RKO (cell line): ENCODE results near the gene INO80E.

Experiments
- DNase-seq: peaks from one replicate; pipeline ENCODE4 v3.0.0-alpha.2; 2016; ENCODE audit warnings: low spot score

Gene INO80E

GRCh38 chr16:29993191-29993902 lies 2.7 kb upstream of the INO80E start:
- no peak for DNase-seq

DNA sequence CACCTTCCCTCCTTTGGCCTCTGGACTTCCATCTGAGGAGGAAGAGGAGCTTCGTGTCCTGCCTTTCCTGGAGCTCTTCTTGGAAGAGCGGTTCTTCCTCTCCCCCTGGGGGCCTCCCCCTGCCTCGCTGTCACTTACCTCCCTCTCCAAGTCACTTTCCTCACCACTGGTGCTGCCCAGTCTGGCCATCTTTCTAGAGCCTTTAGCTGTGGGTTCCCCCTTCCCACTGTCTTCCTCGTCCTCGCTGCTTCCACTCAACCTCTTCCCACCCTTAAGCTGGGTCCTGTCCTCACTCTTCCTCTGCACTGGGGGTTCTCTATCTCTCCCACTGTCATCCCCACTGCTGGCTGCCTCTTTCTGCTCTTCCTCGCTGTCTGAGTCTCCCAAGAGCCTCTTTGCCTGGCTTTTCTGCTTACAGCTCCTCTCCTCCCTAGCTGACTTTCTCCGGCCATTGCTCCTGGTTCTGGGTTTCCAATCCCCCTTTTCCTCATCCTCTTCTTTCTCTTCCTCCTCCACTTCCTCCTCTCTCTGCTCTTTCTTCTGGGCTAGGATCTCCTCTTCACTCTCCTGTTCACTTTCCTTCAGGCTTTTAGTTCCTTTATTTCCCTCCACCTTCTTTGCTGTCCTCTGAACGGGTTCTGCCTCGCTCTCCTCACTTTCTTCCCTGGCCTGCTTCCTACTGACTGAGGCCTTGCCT lies 2.0 kb upstream of the INO80E start:
- no peak for DNase-seq

DNA sequence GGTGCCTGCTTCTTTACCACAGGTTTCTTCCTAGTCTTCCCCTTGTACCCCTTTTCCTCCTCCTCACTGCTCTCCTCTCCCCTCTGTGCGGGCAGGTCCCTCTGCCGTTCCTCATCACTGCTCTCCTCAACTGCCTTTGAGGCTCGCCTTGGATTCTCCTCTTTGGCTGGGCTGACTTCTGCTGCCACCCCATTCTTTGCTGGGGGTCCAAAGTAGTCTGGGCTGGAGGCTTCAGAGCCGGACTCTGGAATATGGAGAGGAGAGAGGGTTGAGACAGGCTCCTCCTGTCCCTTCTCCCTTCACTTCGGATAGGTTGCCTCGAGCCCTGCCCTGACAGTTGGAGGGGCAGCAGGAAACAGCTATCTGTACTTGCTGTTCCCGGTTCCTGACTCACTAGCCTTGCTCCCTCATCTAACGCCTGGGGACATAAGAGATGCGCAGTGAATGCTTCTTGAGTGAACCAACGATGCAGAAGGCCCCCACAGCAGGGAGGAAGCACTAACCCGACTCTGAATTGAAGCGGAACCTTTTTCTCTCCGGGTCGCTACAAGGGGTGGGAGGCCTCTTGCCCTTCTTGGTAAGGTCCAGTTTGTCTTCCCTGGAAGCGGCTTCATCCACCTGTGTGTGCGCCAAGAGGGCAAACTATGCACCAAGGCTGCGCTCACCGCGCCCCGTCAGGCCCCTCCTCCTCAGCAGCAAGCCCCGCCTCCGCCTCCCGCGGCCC lies 1.3 kb upstream of the INO80E start:
- DNase-seq, result peak; percentile 81

- DNase-seq, result peak; percentile 87
These were observed 624 bp upstream of the INO80E start, which contains the start of gene HIRIP3 for GRCh38 chr16:29995324-29995910. HIRIP3 (minus strand) TSS chr16:29995617; CDS start chr16:29995605, 12 bp downstream.

GRCh38 chr16:29996766-29997250 lies 767 bp downstream of the INO80E start:
- peak; percentile 50 for DNase-seq

- no peak for DNase-seq
These were observed 3.6 kb downstream of the INO80E start for GRCh38 chr16:29999605-30000004.

- DNase-seq, result no peak
These were observed 4.9 kb downstream of the INO80E start for GRCh38 chr16:30000735-30001631.

GRCh38 chr16:30002614-30003346 lies 6.7 kb downstream of the INO80E start:
- no peak for DNase-seq

- no peak for DNase-seq
These were observed 7.8 kb downstream of the INO80E start for GRCh38 chr16:30003670-30004423.

- no peak for DNase-seq
These were observed 8.4 kb downstream of the INO80E start for GRCh38 chr16:30004424-30004776.

- DNase-seq, result no peak
These were observed 8.8 kb downstream of the INO80E start for GRCh38 chr16:30004811-30005242.

DNA sequence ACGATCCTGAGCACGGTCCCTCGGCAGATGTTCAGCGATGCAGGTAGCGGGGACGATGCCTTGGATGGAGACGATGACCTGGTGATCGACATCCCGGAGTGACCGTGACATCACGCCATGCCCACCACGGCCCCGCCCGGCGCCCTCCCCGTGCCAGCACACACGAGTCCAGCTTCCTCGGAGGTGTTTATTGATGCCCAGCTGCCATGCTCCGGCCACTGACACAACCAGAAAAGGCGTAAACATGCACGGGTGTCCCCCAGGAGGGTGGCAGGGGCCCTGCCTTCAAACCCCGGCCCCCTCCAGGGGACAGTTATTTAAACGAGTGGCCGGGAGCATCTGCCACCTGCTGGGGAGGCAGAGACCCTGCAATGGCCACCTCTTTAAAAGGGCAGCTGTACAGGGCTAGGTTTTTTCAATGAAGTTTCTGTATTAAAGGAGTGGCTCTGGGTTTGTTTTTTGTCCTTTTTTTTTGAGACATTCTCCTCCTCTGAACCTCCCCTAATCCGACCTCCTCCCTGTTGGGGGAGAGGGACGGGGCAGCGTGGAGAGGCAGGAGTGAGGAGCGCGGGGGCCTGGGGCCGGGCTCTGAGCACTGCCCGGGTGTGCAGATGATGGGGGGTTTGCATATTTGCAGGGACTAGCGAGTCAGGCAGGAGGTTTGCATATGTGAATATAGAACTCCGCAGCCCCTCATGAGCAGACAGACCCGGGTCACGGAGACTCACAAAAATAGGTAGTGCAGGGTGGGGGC lies 9.5 kb downstream of the INO80E start:
- DNase-seq, result peak; percentile 64

DNA sequence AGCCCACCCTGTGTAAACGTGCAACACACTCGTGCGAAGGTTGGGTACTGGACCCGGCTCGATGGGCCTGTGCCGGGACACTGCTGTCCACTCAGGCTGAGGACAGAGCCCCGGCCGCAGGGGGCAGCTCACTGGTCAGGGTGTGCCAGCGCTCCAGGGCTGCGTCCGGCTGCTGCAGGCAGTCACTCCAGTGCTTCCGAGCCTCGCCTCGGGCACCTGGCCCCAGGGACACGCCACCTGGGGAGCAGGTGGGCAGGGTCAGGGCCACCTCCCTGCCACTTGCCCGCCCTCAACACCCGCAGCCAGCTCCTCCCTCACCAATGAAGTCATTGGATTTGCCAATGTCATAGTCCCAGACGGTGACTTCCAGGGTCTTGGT lies 10.0 kb downstream of the INO80E start:
- no peak for DNase-seq

DNA sequence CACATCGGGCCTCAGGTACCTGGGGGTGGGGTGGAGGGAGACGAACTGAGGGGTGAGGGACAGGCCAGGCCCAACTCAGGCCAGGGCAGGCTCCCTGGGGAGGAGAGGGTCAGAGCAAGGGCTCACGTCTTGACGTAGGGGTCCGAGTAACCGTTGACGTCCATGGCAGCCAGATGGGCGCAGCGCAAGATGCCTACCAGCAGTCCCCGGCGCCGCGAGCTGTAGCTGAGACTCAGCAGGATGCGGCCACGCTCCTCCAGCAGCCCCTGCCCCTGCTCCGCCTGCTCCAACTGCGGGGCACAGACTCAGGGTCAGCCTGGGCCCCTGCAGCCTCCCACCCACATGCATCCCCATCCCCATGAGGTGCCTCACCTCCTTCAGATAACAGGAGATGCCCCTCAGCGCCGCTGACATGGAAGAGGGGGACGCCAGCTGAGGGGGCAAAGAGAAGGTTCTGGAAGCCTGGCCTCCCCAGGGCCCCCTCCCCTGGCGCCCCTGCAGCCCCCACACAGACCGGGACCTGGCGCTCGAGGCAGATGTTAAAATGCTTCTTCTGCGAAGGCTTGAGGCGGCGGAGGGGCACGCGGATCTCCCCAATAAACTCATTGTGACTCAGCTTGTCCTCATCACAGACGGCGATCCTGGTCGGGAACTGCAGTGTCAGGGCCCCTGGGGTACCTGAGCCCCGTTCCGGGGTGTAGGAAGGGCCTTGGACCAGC lies 10.8 kb downstream of the INO80E start:
- DNase-seq, result no peak

- DNase-seq, result no peak
These were observed 11.4 kb downstream of the INO80E start for GRCh38 chr16:30007378-30007895.

DNA sequence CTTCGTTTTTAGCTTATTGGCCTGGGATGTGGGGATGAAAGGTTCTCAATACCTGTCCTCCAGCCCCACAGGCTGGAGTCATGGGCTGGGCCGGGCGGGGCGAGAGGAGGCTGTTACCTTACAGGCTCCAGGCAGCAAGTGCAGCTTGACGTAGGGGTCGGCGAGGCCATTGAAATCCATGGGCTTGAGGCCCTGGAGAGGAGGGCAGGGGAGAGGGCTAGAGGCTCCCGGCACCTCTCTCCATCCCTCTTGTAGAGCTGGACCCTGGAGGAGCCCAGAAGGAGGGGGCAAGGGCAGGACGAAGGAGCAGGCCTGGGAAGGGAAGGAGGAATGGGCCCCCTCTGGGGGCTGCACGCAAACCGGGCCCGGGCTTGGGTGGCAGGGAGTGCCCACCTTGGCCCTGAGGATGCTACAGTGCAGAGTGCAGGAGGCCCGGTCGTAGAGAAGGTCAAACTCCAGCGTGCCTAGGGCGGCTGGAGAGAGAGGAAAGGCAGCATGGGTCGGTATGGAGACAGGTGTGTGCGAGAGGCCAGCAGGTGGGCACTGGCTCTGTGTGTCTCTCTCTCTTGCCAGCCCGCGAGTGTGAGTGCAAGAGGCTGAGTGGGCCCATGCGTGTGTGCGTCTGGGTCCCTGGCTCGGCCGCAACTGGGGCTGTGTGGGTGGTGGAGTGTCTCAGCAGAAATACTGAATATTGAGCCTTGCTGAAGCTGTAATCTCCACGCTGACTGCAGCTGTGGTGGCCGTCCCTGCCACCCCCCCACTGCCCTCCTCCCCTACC lies 13.2 kb downstream of the INO80E start:
- DNase-seq, result no peak
